H4 (cell line): ENCODE measurements around the gene AFAP1L2. TPM values are rescaled to one million over a fixed set of nuclear protein-coding genes. Genes with fewer than 3 reads are reported as not detected.
A peak's percentile ranks its signal among the peaks of the same experiment; 100 is the strongest.
"Not testable (repeated sequence)": the region's sequence is repeated elsewhere in the genome, so short reads cannot be mapped to it uniquely, and the experiment has no call there.

ENCODE experiments used
- DNase-seq: peaks from one replicate; pipeline ENCODE4 v3.0.0-alpha.2; 2015; ENCODE audit warnings: low spot score
- total RNA-seq: library from RNA; depleted of rRNA; stranded (reverse); fragments of >200 nt; shearing (Covaris generic); gene quantifications from 2 replicates; pipeline ENCODE4 v1.2.3, GENCODE V29; 2014

Gene AFAP1L2
- total RNA-seq, 1 experiment from 2014 or later, result 1.3 TPM

- no peak for DNase-seq
These were observed 41.4 kb downstream of the AFAP1L2 start for GRCh38 chr10:114362826-114363355.

- DNase-seq, result no peak
These were observed 44.4 kb downstream of the AFAP1L2 start for GRCh38 chr10:114359953-114360345.

GRCh38 chr10:114359041-114359952, 45.0 kb downstream of the AFAP1L2 start:
- peak; percentile 33 for DNase-seq

DNA sequence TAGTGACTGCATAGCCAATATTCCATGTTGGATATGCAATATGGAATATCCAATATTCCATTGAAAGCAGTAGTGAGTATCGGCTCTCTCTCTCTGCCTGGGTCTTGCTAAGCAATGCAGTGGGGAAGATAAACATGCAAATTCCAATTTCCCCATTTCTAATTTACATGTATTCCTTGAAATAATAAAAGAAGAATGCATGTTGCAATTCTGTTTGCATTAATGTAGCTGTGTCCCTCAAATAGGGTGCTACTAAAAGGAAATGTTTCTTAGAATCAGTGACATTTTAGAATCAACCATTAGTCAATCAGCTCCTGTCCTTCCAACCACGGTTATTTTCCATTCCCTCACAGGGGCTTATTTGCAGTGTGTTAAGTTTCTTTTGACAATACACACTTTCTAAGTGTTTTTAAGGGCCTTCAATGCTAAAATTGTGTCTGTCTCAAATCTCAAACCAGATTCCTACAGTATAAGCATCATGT, 46.7 kb downstream of the AFAP1L2 start:
- no peak for DNase-seq

DNA sequence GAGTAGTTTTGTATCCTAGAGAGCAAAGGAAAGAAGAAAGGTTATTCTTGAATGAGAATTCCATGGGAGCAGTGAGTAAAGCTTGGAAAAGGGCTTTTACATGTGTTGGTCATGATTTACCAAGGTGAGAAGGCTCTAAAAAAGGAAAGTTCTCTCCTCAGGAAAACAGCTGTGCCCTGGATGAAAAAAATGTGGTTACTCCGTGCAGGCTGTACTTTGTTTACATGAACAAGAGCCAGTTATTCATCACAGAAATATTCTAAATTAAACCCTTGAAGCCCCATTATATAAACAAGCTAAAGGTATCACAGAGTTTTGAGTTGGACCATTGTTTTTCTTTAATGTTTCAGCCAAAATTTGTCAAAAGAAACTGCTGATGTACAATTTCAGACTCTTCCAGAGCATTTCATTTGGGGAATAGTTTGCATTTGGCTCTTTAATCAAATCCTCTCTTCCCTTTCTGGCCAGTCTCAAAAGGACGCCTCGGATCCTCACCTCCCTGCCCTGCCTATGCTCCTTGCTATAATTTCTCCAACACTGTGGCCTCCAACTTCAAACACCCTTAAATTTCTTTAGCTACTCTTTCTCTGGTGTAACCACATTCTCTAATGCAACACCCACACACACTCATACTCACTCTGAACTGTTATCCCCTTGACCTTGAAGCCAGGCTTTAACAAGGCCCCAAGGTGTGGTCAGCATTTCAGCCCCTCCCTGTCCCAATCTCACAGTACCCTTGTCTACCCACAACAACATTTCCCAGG, 47.4 kb downstream of the AFAP1L2 start:
- DNase-seq, result peak; percentile 85

GRCh38 chr10:114356126-114356525, 48.2 kb downstream of the AFAP1L2 start:
- DNase-seq, result no peak

- no peak for DNase-seq
These were observed 50.9 kb downstream of the AFAP1L2 start for GRCh38 chr10:114353383-114353782.

GRCh38 chr10:114352653-114353298, 51.5 kb downstream of the AFAP1L2 start:
- no peak for DNase-seq

- DNase-seq, result no peak
These were observed 53.6 kb downstream of the AFAP1L2 start for GRCh38 chr10:114350751-114351150.

DNA sequence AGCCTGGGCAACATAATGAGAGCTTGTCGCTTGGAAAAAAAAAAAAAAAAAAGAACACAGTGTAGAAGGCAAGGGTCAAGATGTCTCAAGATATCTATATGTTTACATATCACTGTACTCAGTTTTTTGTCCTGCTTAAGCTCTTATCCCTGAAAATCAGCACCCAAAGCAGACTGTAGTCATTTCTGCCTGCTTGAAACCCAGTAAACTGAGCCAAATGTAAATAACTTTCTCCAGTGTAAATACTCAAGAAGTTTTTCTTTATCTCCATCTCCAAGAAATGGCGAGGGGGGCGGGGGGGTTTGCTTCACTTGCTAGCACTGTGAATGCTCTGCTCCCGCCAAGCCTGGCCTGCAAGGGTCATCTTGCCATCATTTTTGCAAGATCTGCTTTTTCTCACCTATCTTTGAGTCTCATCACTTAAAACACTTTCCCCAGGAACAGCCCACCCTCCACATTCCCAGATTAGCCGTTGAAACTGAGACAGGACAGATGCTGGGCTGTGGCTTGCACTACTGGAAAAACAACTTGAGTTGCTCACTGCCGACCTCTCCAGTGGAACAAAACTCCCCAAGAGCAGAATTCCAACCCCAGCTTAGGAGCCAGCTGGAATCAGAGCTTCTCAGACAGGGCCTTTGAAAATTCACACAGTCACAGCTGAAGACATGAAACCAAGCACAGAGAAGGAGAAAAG, 54.6 kb downstream of the AFAP1L2 start:
- no peak for DNase-seq

DNA sequence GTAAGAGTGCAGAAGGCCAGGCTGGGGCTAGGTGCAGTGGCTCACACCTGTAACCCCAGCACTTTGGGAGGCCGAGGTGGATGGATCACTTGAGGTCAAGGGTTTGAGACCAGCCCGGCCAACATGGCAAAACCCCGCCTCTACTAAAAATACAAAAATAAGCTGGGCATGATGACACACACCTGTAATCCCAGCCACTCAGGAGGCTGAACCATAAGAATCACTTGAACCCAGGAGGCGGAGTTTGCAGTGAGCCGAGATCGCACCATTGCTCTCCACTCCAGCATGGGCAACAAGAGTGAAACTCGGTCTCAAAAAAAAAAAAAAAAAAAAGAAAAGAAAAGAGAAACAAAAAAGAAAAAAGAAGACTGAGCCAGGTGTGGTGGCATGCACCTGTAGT, 55.2 kb downstream of the AFAP1L2 start:
- DNase-seq, result not testable (repeated sequence)

DNA sequence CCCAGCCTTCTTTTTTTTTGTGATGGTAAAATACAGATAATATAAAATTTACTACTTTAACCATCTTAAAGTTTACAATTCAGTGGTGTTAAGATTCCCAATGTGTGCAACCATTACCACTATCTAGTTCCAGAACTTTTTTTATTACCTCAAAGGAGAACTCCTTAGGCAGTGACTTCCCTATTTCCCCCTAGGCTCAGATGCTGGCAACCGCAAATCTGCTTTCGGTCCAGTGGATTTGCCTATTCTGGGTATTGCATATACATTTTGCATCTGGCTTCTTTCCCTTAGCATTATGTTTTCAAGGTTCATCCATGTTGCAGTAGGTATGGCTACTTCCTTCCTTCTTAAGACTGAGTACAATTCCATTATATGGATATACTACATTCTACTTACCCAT, 56.5 kb downstream of the AFAP1L2 start:
- DNase-seq, result no peak

- DNase-seq, result no peak
These were observed 57.1 kb downstream of the AFAP1L2 start for GRCh38 chr10:114347241-114347640.

DNA sequence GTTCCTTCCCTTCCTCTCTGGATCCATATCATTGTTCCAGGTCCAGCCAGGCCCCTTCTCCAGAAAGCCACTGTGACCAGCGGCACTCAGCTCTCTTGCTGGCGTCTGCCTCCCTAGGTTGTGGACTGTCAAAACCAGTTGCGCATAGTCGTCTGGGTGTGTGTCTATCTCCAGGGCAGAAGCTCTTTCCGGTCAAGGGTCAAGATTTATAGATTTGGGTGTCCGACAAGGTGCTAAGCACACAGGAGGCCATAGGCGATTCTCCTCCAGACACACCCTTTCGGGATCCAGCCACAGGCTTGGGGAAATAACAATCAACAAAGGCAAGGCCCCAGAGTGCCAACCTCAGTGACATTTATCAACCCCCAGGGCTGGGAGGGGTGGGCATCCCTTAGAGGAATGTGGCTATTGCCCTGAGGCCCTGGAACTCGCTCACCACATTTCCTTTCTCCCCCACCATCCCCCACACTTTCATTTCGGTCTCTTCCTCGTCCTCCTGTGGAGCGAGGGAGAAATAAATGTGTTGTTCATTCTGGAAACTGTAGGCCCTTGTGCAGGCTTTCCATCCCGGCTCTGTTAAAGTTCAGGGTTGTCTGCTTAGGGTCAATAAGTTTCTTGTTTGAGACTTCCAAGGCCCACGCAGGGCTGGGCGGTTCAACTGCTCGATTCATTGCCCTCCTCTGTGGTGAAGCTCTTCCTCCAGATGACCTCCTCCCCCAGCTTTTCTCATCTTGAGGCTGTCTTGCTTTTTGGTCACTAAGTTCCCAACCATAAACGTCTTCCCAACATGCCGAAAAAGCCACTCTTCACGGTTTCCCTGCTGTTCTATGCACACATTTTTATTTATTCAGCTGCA, 57.9 kb downstream of the AFAP1L2 start:
- no peak for DNase-seq

DNA sequence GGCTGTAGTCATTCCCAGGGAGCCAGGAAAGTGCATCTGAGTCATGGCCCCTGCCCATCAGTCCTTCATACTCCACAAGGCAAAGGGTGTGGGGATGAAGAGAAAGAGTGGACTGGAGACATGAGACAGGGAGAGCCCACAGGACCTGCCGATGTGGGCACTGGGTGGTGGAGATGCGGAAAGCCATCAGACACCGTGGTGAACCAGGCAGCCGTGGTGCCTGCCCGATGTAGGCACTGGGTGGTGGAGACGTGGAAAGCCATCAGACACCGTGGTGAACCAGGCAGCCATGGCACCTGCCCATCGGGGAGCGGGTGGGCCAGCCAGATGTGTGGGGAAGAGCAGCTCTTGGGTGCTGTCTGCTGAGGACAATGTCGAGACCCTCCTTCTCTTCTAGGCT, 58.6 kb downstream of the AFAP1L2 start:
- no peak for DNase-seq

- DNase-seq, result no peak
These were observed 60.4 kb downstream of the AFAP1L2 start for GRCh38 chr10:114343623-114344505.

GRCh38 chr10:114342976-114343375, 61.3 kb downstream of the AFAP1L2 start:
- DNase-seq, result no peak

GRCh38 chr10:114340816-114341215, 63.5 kb downstream of the AFAP1L2 start:
- no peak for DNase-seq
